Suprapubic skin (tissue), 4 donors: ENCODE results near the gene DDX23. TPM values are rescaled to one million over a fixed set of nuclear protein-coding genes. Genes with fewer than 3 reads are reported as not detected.

ENCODE experiments used
- DNase-seq, 2 donors: peaks; one replicate each; pipeline ENCODE4 v3.0.0-alpha.2; 2019; ENCODE audit warnings: low spot score in 2 of 2
- H3K27ac ChIP-seq: fragments of 200-600 bp; sonication (generic); one replicate; pipeline ENCODE4 v1.5.1; 2019
- H3K27me3 ChIP-seq: fragments of 200-600 bp; sonication (generic); one replicate; pipeline ENCODE4 v1.5.1; 2019
- H3K36me3 ChIP-seq: fragments of 200-600 bp; sonication (generic); one replicate; pipeline ENCODE4 v1.5.1; 2019
- H3K4me1 ChIP-seq: fragments of 200-600 bp; sonication (generic); one replicate; pipeline ENCODE4 v1.5.1; 2019
- H3K4me3 ChIP-seq: fragments of 200-600 bp; sonication (generic); one replicate; pipeline ENCODE4 v1.5.1; 2019; ENCODE audit warnings: mild to moderate bottlenecking
- H3K9me3 ChIP-seq: fragments of 200-600 bp; sonication (generic); one replicate; pipeline ENCODE4 v1.5.1; 2019
- CTCF ChIP-seq, 2 donors: fragments of 200-600 bp in 1 of 2; fragments of 450-650 bp in 1 of 2; sonication (generic) in 1 of 2; IDR thresholded peaks; one replicate each; pipeline ENCODE4 v1.5.1; 2016 to 2019; ENCODE audit warnings: antibody characterized with exemption in 2 of 2, mild to moderate bottlenecking in 1 of 2, moderate library complexity in 1 of 2
- EP300 ChIP-seq: sonication (generic); formaldehyde crosslinking; IDR thresholded peaks from one replicate; pipeline ENCODE4 v1.6.1; 2017; ENCODE audit warnings: antibody characterized with exemption
- POLR2A ChIP-seq, 2 donors: fragments of 450-650 bp; IDR thresholded peaks; one replicate each; pipeline ENCODE4 v1.6.1; 2017; ENCODE audit warnings: antibody characterized with exemption in 2 of 2, mild to moderate bottlenecking in 2 of 2, moderate library complexity in 2 of 2
- POLR2AphosphoS5 ChIP-seq, 3 donors: sonication (generic); formaldehyde crosslinking; IDR thresholded peaks; one replicate each; pipeline ENCODE4 v1.6.1; 2017; ENCODE audit warnings: antibody characterized with exemption in 3 of 3
- WGBS: methylation state at CpG from one replicate; pipeline ENCODE4 v1.1.5; 2018; 5-methylcytosine and 5-hydroxymethylcytosine counted together
- total RNA-seq, 4 donors: library from RNA; depleted of rRNA; stranded (reverse); fragments of >200 nt; gene quantifications; one replicate each; pipeline ENCODE4 v1.1.0, GENCODE V29; 2016

DDX23 gene
- total RNA-seq, 4 donors from 2014 or later = 55.0 to 125 (median 62.2) TPM

DNA sequence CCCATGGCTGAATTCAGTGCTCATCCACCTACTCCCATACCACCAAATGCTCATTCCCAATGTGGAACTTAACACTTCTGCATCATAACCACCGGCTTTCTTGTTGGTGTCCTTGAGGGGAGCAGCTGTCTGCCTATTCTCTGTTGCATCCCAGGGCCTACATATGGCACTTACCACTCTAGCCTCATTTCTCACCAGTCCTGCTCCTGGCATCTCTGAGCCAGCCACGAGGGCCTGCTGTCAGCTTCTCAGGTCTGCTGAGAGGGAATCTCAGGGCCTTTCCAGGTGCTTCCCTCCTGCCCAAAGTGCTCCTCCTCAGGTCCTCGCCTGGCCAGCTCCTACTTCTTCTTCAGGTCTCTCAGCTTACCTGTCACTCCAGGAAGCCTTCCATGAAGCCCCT lies 37.7 kb upstream of the DDX23 start:
- 73% methylated on average over 3 of the region's 3 CpGs for WGBS
- peaks cover 9% of the 10 kb centered on the region for H3K4me1 ChIP-seq

DNA sequence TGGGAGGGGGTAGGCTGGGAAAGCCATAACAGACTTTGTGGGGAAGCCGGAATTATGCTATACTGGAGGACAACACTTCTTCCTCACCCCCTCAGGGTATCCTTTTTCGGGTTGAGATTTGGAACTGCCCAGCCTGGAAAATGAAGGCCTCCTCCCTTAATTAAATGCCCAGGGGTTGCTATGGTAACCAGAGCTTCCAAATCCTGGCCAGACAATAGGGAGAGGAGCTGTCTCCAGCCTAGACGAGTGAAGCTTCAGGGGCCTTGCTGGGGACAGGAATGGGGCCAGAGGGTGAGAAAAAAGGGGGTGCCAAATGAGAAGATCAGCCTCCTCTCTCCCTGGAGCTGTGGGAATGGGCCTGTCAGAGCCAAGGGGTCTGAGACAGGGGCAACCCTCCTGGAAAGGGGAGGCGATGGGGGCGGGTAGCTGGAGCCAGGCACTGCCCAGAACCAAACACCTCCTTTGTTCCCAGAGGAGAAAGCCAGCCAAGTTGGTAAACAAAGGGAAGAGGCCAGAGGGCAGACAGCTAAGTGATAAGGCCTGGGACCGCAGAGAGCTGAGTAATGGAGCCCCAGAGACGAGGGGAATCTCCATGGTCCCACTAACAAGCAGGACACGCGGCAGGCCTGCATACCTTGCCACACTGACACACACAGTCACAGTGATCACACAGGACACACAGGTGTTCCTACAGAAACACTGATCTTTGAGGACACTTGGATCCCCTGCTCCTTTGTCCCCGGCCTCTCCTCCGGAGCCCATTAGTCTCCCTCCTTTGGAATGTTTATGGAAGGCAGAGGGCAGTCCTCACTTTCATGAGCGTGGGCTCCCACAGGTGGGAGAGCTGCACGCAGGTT lies 31.6 kb upstream of the DDX23 start:
- no peak overlapping the region for H3K27ac ChIP-seq
- H3K4me3 ChIP-seq = no peak overlapping the region
- WGBS = 70% methylated on average over 13 of the region's 13 CpGs
- peaks cover 8% of the 10 kb centered on the region for H3K4me1 ChIP-seq
- no peaks in the 10 kb centered on the region for H3K36me3 ChIP-seq
- no peak for TF ChIP-seq POLR2AphosphoS5 (IDR thresholded peaks at IDR 0.05)
- no peak for TF ChIP-seq EP300
- TF ChIP-seq CTCF (IDR thresholded peaks at IDR 0.05) = no peak
- TF ChIP-seq POLR2A (IDR thresholded peaks at IDR 0.05) = no peak
- peaks cover 20% of the 10 kb centered on the region for H3K27me3 ChIP-seq
- no peak for DNase-seq
- no peaks in the 10 kb centered on the region for H3K9me3 ChIP-seq

More for the DNA sequence above, 37.7 kb upstream of the DDX23 start:
- Histone ChIP-seq H3K4me3 (no peak overlapping the region), H3K27me3 (peaks cover 7% of the 10 kb centered on the region), H3K27ac (no peak overlapping the region), H3K36me3 (no peaks in the 10 kb centered on the region), H3K9me3 (no peaks in the 10 kb centered on the region)
- no peak for DNase-seq
- TF ChIP-seq POLR2A (IDR thresholded peaks at IDR 0.05) (no peak), CTCF (IDR thresholded peaks at IDR 0.05) (no peak), POLR2AphosphoS5 (IDR thresholded peaks at IDR 0.05) (no peak), EP300 (no peak)

DNA sequence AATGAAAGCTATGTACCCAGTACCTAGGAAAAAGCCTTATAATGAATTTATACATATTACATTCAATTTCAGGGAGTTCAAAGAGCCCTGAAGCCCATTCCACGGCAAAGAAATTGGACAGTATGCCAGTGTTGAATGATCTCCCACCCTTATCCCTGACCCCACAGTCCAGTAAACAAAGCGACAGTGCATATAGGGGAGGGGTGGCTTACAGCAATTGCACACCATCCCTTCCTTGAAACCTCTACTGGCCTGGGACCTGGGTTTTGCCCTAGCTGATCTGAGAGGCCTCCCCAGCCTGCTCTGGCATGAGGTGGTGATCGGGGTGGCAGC lies 31.0 kb upstream of the DDX23 start:
- Histone ChIP-seq H3K27me3 (peaks cover 20% of the 10 kb centered on the region), H3K4me3 (no peak overlapping the region), H3K36me3 (no peaks in the 10 kb centered on the region), H3K9me3 (no peaks in the 10 kb centered on the region), H3K27ac (no peak overlapping the region), H3K4me1 (peaks cover 8% of the 10 kb centered on the region)
- no peak for DNase-seq
- 81% methylated on average over 3 of the region's 3 CpGs for WGBS
- TF ChIP-seq POLR2AphosphoS5 (IDR thresholded peaks at IDR 0.05) (no peak), POLR2A (IDR thresholded peaks at IDR 0.05) (no peak), CTCF (IDR thresholded peaks at IDR 0.05) (no peak), EP300 (no peak)

- no peak for TF ChIP-seq CTCF (IDR thresholded peaks at IDR 0.05)
- TF ChIP-seq EP300 = no peak
- TF ChIP-seq POLR2A (IDR thresholded peaks at IDR 0.05) = no peak
- TF ChIP-seq POLR2AphosphoS5 (IDR thresholded peaks at IDR 0.05) = no peak
- H3K4me3 ChIP-seq = peak overlapping the region; percentile 20
- H3K4me1 ChIP-seq = peaks cover 8% of the 10 kb centered on the region
- H3K27ac ChIP-seq = no peak overlapping the region
- H3K36me3 ChIP-seq = no peaks in the 10 kb centered on the region
- WGBS = 11% methylated on average over 10 of the region's 10 CpGs
- H3K9me3 ChIP-seq = no peaks in the 10 kb centered on the region
- peaks cover 20% of the 10 kb centered on the region for H3K27me3 ChIP-seq
- DNase-seq = no peak
These were observed 30.3 kb upstream of the DDX23 start for GRCh38 chr12:48882315-48882687.

DNA sequence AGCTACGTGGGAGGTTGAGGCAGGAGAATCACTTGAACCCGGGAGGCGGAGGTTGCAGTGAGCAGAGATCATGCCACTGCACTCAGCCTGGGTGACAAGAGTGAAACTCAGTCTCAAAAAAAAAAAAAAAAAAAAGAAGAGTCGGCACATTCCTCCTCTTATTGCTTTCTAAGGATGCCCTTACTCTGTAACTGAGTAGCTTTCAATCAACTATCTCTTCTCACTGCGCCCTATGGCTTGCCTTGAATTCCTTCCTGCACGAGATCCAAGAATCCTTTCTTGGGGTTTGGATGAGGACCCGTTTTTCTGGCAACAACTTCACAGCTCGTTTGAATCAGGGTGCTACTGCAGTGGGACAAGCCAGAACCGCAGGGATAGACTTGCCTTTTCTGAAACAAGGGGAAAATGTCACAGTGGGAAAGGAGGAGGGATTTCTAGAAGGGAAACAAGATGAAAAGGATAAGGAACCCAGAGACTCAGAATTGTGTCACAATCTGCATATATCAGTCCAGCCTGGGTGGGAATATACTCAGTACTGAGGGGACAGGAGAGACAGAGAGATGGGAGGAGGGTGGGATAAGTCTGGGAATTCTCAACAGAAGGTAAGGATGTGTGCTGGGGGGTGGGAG lies 29.8 kb upstream of the DDX23 start:
- Histone ChIP-seq H3K27ac (no peak overlapping the region), H3K4me1 (peaks cover 8% of the 10 kb centered on the region), H3K27me3 (peaks cover 20% of the 10 kb centered on the region), H3K36me3 (no peaks in the 10 kb centered on the region), H3K4me3 (peak overlapping the region; percentile 20), H3K9me3 (no peaks in the 10 kb centered on the region)
- TF ChIP-seq EP300 = no peak
- no peak for TF ChIP-seq CTCF (IDR thresholded peaks at IDR 0.05)
- TF ChIP-seq POLR2A (IDR thresholded peaks at IDR 0.05) = no peak
- no peak for TF ChIP-seq POLR2AphosphoS5 (IDR thresholded peaks at IDR 0.05)
- 30% methylated on average over 9 of the region's 9 CpGs for WGBS
- DNase-seq = no peak
